KOPT-K1 (cell line): Measurements from ENCODE around the gene MESD.

Experiments used
- H3K27ac ChIP-seq: fragments of 200-600 bp; sonication (generic); 2 replicates; pipeline ENCODE4 v1.5.1; 2016; ENCODE audit warnings: antibody characterized with exemption, mild to moderate bottlenecking, low read depth, low read length; ENCODE audit not compliant: poor library complexity, severe bottlenecking
- H3K36me3 ChIP-seq: fragments of 200-600 bp; sonication (generic); 2 replicates; pipeline ENCODE4 v1.5.1; 2017; ENCODE audit warnings: antibody characterized with exemption, mild to moderate bottlenecking, low read length, moderate library complexity; ENCODE audit not compliant: insufficient read depth
- H3K9me3 ChIP-seq: fragments of 200-600 bp; sonication (generic); 2 replicates; pipeline ENCODE4 v1.5.1; 2017; ENCODE audit warnings: antibody characterized with exemption, low read length, mild to moderate bottlenecking; ENCODE audit not compliant: insufficient read depth, poor library complexity, severe bottlenecking

Gene MESD

GRCh38 chr15:80949756-80950155 lies 39.9 kb downstream of the MESD start:
- Histone ChIP-seq H3K36me3 (peaks cover 33% of the 10 kb centered on the region), H3K27ac (no peak overlapping the region), H3K9me3 (no peaks in the 10 kb centered on the region)

- Histone ChIP-seq H3K36me3 (peaks cover 33% of the 10 kb centered on the region), H3K9me3 (no peaks in the 10 kb centered on the region), H3K27ac (no peak overlapping the region)
These were observed 40.8 kb downstream of the MESD start for GRCh38 chr15:80948651-80949292.

DNA sequence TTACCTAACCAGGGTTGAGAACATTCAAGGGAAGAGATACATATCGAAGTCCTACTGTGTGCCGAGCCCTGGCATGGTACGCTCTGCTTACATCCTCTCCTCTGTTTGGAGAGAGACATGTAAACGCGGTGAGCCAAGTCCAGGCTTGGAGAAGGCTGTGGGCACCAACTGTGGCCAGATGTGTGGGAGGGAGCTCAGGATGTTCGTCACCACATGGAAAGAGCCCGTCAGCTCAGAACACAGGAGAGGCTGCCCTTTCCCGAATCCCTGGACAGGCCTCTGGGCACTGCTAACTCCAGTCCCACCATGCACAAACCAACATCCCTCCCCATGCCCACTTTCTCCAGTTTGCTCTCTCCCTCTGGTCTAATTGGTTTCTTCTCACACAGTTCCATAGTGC lies 43.0 kb downstream of the MESD start:
- H3K9me3 ChIP-seq: no peaks in the 10 kb centered on the region
- H3K36me3 ChIP-seq: peaks cover 33% of the 10 kb centered on the region
- H3K27ac ChIP-seq: no peak overlapping the region

DNA sequence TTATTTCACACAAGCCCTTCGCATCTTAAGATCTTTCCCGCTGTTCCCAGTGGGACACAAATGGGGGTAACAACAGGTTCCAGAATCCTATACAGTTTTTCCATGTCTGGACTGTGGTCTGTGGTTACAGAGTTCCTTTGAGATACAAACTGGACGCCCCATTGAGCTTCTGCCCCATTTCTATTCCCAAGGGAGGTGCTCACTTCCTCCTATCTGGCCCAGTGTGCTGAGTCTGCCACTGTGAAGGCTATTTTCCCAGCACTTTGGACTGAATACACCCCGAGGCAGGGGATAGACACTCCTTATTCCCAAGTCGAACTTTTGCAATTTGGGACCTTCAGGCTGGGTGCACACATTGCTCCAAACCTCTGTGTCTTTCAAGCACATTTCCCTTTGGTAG lies 44.0 kb downstream of the MESD start:
- Histone ChIP-seq H3K9me3 (no peaks in the 10 kb centered on the region), H3K27ac (no peak overlapping the region), H3K36me3 (peaks cover 33% of the 10 kb centered on the region)

DNA sequence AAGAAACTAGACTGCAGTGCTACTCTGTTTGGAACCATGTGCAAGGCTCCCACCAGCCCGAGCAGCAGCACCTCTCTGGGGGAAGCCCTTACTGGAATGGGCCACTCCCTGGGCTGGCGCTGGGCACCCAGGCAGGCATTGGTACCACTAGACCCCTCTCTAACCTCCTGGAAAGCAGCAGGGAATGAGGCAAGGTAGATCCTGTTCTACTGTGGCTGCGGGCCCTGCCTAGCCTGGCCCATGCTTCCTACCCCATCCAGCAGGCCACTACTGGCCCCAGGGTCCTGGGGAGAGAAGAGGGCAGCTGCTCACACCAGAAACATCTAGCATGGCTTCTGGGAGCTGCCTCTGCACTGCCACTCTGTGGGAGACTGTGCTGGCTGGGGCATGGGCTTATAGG lies 44.8 kb downstream of the MESD start:
- H3K27ac ChIP-seq: no peak overlapping the region
- H3K36me3 ChIP-seq: peaks cover 33% of the 10 kb centered on the region
- H3K9me3 ChIP-seq: no peaks in the 10 kb centered on the region

GRCh38 chr15:80942746-80943565 lies 46.7 kb downstream of the MESD start:
- peaks cover 26% of the 10 kb centered on the region for H3K36me3 ChIP-seq

DNA sequence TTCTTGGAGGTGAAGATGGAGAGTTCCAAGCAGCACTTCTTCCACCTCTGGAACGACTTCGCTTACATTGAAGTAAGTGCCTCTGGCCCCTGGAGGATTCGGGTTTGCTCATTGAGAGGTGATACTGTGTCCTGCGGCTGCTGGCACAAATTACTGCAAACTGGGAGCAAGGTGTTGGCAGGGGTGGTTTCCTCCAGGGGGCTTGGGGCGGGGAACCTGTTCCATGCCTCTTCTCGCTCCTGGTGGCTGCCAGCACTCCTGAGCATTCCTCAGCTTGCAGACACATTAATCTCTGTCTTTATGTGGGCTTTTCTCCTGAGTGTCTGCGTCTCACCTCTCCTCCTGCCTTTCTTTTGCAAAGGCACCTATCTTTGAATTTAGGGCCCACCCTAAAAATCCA lies 47.4 kb downstream of the MESD start:
- peaks cover 19% of the 10 kb centered on the region for H3K36me3 ChIP-seq

More at GRCh38 chr15:80942746-80943565, 46.7 kb downstream of the MESD start:
- H3K27ac ChIP-seq: no peak overlapping the region
- H3K9me3 ChIP-seq: no peaks in the 10 kb centered on the region

GRCh38 chr15:80940851-80941250 lies 48.8 kb downstream of the MESD start:
- no peak overlapping the region for H3K27ac ChIP-seq
- H3K36me3 ChIP-seq: peaks cover 5% of the 10 kb centered on the region
- H3K9me3 ChIP-seq: no peaks in the 10 kb centered on the region

More for the DNA sequence above, 47.4 kb downstream of the MESD start:
- Histone ChIP-seq H3K9me3 (no peaks in the 10 kb centered on the region), H3K27ac (no peak overlapping the region)

DNA sequence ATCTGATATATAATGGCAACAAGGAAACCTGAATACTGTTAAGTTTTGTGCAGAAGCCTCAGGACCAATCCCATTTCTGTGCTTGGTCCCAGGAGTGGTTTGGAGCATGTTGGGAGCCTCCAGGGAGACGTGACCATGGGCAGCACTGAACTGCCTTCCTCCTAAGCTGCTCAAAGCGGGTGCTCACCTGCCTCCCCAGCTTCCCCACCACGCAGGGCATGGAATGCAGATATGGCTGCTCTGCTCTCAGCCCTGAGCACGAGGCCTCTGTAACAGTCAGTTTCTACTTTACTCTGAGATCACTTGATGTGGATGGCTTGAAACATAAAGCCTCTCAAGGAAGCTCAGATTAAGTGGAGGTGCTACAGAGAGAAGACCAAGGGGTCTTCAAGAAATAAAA lies 49.3 kb downstream of the MESD start:
- Histone ChIP-seq H3K9me3 (no peaks in the 10 kb centered on the region), H3K27ac (no peak overlapping the region), H3K36me3 (no peaks in the 10 kb centered on the region; the same call in 1 of the 2 replicates)

- Histone ChIP-seq H3K36me3 (no peaks in the 10 kb centered on the region; the same call in 1 of the 2 replicates), H3K9me3 (no peaks in the 10 kb centered on the region), H3K27ac (no peak overlapping the region)
These were observed 50.4 kb downstream of the MESD start for GRCh38 chr15:80939216-80939615.

GRCh38 chr15:80937718-80938117 lies 51.9 kb downstream of the MESD start:
- Histone ChIP-seq H3K9me3 (no peaks in the 10 kb centered on the region), H3K27ac (no peak overlapping the region), H3K36me3 (no peaks in the 10 kb centered on the region; the same call in 1 of the 2 replicates)

DNA sequence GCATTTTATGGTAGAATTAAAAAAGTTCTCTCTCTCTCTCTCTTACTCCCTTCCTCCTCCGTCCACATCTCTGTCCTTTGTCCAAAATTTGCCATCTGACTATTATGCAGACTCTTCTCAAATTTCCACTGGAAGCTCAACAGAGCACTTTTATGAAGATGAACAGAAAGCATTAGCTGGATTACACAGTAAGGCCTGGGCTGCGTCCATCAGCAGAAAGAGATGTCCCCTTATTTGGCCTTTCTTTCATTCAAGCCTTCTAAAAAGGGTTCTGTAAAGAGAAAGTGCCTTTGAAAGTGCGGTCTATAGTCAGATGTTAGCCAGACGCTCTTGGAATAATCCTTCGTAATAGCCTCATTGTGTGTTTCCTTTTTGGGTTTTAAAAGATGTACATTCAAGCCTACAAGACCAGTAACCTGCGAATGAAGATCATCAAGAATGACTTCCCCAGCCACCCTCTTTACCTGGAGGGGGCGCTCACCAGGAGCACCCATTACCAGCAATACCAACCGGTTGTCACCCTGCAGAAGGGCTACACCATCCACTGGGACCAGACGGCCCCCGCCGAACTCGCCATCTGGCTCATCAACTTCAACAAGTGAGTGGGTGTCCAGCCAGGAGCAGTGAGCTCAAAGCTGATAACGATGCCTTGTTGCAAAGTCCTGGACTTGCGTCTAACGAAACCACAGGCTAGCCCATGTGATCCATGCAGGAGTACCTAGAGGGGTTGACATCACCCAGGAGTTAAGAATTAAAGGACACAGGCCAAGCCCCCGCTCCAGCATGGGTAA lies 53.1 kb downstream of the MESD start:
- Histone ChIP-seq H3K27ac (no peak overlapping the region), H3K9me3 (no peaks in the 10 kb centered on the region), H3K36me3 (no peaks in the 10 kb centered on the region; the same call in 1 of the 2 replicates)

DNA sequence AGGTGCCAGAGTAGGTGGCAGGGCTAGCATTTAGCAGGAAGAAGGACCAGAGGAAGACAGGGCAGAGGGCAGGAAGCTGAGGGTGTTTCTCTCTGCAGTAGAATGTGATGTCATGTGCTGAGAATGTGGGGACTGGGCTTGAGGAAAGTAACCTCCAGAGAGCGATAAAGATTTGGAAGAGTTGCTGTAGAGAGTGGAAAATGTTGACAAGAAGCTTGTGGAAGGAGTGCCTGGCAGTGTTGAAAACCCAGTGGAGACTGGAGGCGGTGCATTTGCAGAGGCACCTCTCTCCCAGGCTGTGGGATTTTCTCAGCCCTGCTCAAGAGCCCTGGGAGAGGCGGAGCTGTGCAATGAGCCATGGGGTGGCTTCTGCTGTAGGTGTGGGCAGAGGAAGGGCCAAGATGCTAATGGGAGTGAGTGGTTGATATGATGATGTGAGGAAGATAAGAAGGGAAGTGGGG lies 54.8 kb downstream of the MESD start:
- Histone ChIP-seq H3K9me3 (no peaks in the 10 kb centered on the region), H3K27ac (no peak overlapping the region), H3K36me3 (no peaks in the 10 kb centered on the region)

DNA sequence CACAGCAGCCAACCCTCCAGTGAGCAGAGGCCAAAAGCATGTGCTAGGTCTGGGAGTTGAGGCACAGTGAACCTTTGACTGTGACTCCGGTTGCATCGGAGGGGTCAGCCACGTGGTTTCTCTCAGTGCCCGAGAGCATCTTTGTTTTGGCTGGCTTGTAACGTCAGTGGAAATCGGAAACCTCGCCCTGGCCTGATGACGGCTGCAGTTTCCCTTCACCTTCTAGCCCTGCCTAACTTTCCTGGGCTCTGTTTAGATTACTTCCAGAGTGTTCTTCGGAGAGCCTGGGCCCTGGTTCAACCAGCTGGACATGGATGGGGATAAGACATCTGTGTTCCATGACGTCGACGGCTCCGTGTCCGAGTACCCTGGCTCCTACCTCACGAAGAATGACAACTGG lies 56.6 kb downstream of the MESD start:
- H3K27ac ChIP-seq: no peak overlapping the region
- no peaks in the 10 kb centered on the region for H3K9me3 ChIP-seq
- H3K36me3 ChIP-seq: no peaks in the 10 kb centered on the region

DNA sequence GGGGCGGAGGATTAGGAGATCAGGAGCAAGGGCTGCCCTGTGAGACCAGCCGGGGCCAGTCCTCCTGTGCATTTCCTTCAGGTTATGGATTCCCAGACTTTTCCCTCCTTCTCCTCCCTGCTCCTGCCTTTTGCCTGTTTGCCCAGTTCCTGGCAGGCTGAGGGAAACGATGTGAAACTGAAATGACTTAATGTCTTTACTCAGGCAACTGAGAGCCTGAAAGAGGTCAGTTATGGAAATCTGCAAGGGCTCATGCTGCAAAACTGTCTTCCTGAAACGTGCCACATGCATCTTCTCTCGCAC lies 57.2 kb downstream of the MESD start:
- Histone ChIP-seq H3K27ac (no peak overlapping the region), H3K36me3 (no peaks in the 10 kb centered on the region), H3K9me3 (no peaks in the 10 kb centered on the region)
